Panc1 (cell line): Measurements from ENCODE around the gene ELAPOR1.

Source experiments
- POLR2AphosphoS5 ChIP-seq: IDR thresholded peaks from 2 replicates; pipeline ENCODE4 v1.6.1; 2012; ENCODE audit warnings: mild to moderate bottlenecking, low read depth, low read length, moderate library complexity
- TF ChIP-seq, protein P1 (sequence below), 2 experiments: IDR thresholded peaks; 2 replicates each; pipeline ENCODE4 v1.6.1; 2011 to 2012; ENCODE audit warnings: low read depth in 2 of 2, control low read depth in 1 of 2, low read length in 1 of 2, mild to moderate bottlenecking in 1 of 2, moderate library complexity in 1 of 2; ENCODE audit not compliant: insufficient read depth in 1 of 2
- TF ChIP-seq, protein P2 (sequence below): fragments of 450-650 bp; IDR thresholded peaks from 2 replicates; pipeline ENCODE4 v1.5.1; 2017; ENCODE audit warnings: mild to moderate bottlenecking

DNA sequence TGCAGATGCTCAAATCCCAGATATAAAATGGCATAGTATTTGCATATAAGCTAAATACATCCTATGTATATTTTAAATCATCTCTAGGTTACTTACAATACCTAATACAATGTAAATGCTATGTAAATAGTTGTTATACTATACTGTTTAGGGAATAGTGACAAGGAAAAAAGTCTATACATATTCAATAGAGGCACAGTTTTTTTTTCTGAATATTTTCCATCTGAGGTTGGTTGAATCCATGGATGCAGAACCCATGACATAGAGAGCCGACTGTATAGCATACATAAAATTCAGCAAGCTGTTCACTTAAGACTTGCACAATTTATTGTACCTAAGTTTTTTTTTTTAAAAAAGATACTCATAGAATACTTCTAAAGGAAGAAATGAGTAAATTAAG lies 44.6 kb upstream of the ELAPOR1 start:
- TF ChIP-seq, protein P1, sequence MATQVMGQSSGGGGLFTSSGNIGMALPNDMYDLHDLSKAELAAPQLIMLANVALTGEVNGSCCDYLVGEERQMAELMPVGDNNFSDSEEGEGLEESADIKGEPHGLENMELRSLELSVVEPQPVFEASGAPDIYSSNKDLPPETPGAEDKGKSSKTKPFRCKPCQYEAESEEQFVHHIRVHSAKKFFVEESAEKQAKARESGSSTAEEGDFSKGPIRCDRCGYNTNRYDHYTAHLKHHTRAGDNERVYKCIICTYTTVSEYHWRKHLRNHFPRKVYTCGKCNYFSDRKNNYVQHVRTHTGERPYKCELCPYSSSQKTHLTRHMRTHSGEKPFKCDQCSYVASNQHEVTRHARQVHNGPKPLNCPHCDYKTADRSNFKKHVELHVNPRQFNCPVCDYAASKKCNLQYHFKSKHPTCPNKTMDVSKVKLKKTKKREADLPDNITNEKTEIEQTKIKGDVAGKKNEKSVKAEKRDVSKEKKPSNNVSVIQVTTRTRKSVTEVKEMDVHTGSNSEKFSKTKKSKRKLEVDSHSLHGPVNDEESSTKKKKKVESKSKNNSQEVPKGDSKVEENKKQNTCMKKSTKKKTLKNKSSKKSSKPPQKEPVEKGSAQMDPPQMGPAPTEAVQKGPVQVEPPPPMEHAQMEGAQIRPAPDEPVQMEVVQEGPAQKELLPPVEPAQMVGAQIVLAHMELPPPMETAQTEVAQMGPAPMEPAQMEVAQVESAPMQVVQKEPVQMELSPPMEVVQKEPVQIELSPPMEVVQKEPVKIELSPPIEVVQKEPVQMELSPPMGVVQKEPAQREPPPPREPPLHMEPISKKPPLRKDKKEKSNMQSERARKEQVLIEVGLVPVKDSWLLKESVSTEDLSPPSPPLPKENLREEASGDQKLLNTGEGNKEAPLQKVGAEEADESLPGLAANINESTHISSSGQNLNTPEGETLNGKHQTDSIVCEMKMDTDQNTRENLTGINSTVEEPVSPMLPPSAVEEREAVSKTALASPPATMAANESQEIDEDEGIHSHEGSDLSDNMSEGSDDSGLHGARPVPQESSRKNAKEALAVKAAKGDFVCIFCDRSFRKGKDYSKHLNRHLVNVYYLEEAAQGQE (IDR thresholded peaks at IDR 0.05; ENCODE audit: insufficient read depth in 1 of 2, low read depth in 2 of 2, low read length in 1 of 2), result no peak
- no peak for TF ChIP-seq POLR2AphosphoS5
- TF ChIP-seq, protein P2, sequence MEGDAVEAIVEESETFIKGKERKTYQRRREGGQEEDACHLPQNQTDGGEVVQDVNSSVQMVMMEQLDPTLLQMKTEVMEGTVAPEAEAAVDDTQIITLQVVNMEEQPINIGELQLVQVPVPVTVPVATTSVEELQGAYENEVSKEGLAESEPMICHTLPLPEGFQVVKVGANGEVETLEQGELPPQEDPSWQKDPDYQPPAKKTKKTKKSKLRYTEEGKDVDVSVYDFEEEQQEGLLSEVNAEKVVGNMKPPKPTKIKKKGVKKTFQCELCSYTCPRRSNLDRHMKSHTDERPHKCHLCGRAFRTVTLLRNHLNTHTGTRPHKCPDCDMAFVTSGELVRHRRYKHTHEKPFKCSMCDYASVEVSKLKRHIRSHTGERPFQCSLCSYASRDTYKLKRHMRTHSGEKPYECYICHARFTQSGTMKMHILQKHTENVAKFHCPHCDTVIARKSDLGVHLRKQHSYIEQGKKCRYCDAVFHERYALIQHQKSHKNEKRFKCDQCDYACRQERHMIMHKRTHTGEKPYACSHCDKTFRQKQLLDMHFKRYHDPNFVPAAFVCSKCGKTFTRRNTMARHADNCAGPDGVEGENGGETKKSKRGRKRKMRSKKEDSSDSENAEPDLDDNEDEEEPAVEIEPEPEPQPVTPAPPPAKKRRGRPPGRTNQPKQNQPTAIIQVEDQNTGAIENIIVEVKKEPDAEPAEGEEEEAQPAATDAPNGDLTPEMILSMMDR, result no peak
